Activated naive CD4-positive, alpha-beta T cell treated with anti-CD3 and anti-CD28 coated beads, Interleukin-2, amount 10 ng/mL, durations not matched to agents 7 days and 5 days (primary cell): ENCODE results near the gene LAMA5.
"Not testable (repeated sequence)": the region's sequence is repeated elsewhere in the genome, so short reads cannot be mapped to it uniquely, and the experiment has no call there.

ENCODE experiments used
- CTCF ChIA-PET: fragments of 350-600 bp; sonication (Branson Sonifier 250); formaldehyde crosslinking; loops from one replicate; lab custom pipeline; 2021; ENCODE audit warnings: antibody characterized with exemption; lab: Charles Lee
- DNase-seq: peaks from one replicate; pipeline ENCODE4 v3.0.0-alpha.2; 2020
- H3K27ac Mint-ChIP-seq: one replicate; pipeline ENCODE4 v1.8.0; 2021; ENCODE audit warnings: mild to moderate bottlenecking, moderate library complexity, mixed read lengths
- H3K27me3 Mint-ChIP-seq: one replicate; pipeline ENCODE4 v1.8.0; 2021; ENCODE audit warnings: mild to moderate bottlenecking, mixed read lengths
- H3K36me3 Mint-ChIP-seq: one replicate; pipeline ENCODE4 v1.8.0; 2021; ENCODE audit warnings: mixed read lengths
- H3K4me1 Mint-ChIP-seq: one replicate; pipeline ENCODE4 v1.8.0; 2021; ENCODE audit warnings: mixed read lengths
- H3K4me3 Mint-ChIP-seq: one replicate; pipeline ENCODE4 v1.8.0; 2021; ENCODE audit warnings: mild to moderate bottlenecking, moderate library complexity, mixed read lengths
- H3K9me3 Mint-ChIP-seq: one replicate; pipeline ENCODE4 v1.8.0; 2021; ENCODE audit warnings: mixed read lengths

The LAMA5 gene

GRCh38 chr20:62374331-62375152, 7.4 kb upstream of the LAMA5 start:
- no peak for DNase-seq
- CTCF ChIA-PET, result no interaction called here
- Mint-ChIP-seq H3K27ac (no peak overlapping the region), H3K4me3 (no peak overlapping the region), H3K9me3 (no peaks in the 10 kb centered on the region), H3K36me3 (no peaks in the 10 kb centered on the region), H3K27me3 (peaks cover 33% of the 10 kb centered on the region), H3K4me1 (no peaks in the 10 kb centered on the region)

DNA sequence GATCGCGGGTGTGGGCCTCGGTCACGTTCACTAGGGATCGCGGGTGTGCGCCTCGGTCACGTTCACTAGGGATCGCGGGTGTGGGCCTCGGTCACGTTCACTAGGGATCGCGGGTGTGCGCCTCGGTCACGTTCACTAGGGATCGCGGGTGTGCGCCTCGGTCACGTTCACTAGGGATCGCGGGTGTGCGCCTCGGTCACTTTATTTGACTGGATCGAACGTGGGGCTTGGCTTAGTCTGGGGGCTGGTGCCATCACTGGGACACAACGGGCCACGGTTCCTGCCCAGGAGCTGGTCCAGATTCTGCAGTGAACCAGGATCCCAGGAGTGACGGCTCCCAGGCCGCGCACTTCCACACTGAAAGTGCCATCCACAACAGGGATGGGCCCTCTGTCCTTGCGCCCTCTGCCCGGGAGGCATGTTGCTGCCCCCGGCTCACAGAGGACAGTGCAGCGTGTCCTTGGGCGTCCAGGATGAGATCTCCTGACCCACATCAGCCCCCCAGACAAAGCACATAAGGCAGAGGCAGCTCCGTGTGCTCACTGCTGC, 6.6 kb upstream of the LAMA5 start:
- H3K36me3 Mint-ChIP-seq, H3K4me3 Mint-ChIP-seq, DNase-seq, H3K4me1 Mint-ChIP-seq, H3K9me3 Mint-ChIP-seq, H3K27ac Mint-ChIP-seq, CTCF ChIA-PET: not testable (repeated sequence)
- H3K27me3 Mint-ChIP-seq, result peaks cover 41% of the 10 kb centered on the region

DNA sequence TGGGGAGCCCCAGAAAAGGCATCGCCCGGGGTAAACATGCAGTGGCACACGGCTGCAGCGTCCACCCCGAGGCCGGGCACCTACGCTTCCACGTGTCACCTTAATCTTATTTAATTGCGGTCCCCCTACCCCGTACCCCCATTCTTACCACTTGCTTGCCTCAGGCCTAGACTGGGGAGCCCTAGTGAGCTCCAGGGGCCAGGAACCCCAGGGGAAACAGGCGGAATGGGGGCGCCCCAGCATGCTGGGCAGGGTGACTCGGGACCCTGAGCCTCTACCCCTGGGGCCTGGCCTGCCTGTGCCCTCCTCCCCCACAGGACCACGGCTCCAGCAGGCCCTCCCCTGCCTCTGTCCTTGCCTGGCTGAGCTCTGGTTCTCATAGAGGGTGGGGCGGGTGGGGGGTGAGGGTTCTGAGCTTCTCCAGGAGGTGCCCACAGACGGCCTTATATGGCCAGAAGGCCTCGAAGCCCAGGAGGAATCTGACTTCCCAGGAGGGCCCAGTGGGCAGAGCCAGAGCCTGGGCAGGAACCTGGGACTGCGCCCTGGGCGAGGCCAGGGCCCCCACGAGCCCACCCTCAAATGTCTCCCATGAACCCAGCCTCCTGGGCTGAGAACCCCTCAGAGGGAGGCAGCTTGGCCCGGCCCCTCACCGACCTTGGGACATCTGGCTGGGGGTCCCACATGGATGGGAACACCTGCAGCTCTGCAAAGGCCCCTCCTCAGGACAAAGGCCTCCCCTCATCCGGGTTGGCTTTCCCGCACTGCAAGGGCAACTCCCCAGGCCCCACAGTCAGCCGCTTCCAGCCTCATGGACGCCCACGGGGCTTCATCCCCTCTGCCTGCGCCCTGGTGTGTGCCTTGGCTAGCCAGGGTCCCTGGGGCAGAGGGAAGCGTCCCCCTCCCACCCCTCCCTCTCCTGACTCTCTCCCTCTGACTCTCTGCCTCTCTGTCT, 5.2 kb upstream of the LAMA5 start:
- Mint-ChIP-seq H3K4me3 (no peak overlapping the region), H3K27me3 (peaks cover 55% of the 10 kb centered on the region), H3K36me3 (no peaks in the 10 kb centered on the region), H3K27ac (no peak overlapping the region), H3K4me1 (no peaks in the 10 kb centered on the region), H3K9me3 (no peaks in the 10 kb centered on the region)
- no peak for DNase-seq
- CTCF ChIA-PET, result no interaction called here

GRCh38 chr20:62371588-62372041, 4.5 kb upstream of the LAMA5 start:
- Mint-ChIP-seq H3K4me3 (no peak overlapping the region), H3K9me3 (no peaks in the 10 kb centered on the region), H3K36me3 (no peaks in the 10 kb centered on the region), H3K27me3 (peaks cover 59% of the 10 kb centered on the region), H3K27ac (no peak overlapping the region), H3K4me1 (no peaks in the 10 kb centered on the region)
- DNase-seq, result no peak
- CTCF ChIA-PET, result no interaction called here

GRCh38 chr20:62370807-62371587, 3.9 kb upstream of the LAMA5 start:
- Mint-ChIP-seq H3K4me1 (no peaks in the 10 kb centered on the region), H3K9me3 (no peaks in the 10 kb centered on the region), H3K27me3 (peaks cover 65% of the 10 kb centered on the region), H3K36me3 (no peaks in the 10 kb centered on the region), H3K4me3 (no peak overlapping the region), H3K27ac (no peak overlapping the region)
- no peak for DNase-seq
- CTCF ChIA-PET, result interaction anchor here (1.4 kb wide), 1 partner anchor 12 kb away, joined by 4 read pairs; no protein-coding TSS in a partner anchor

GRCh38 chr20:62370115-62370806, 3.1 kb upstream of the LAMA5 start:
- no peak overlapping the region for H3K4me3 Mint-ChIP-seq
- no peaks in the 10 kb centered on the region for H3K4me1 Mint-ChIP-seq
- no peak overlapping the region for H3K27ac Mint-ChIP-seq

GRCh38 chr20:62369815-62370114, 2.7 kb upstream of the LAMA5 start:
- no peak for DNase-seq
- CTCF ChIA-PET, result interaction anchor here (1.0 to 1.4 kb wide), 2 partner anchors 13 to 129 kb away, joined by 3 to 4 read pairs; no protein-coding TSS in a partner anchor
- Mint-ChIP-seq H3K9me3 (no peaks in the 10 kb centered on the region), H3K27ac (no peak overlapping the region), H3K4me1 (no peaks in the 10 kb centered on the region), H3K36me3 (no peaks in the 10 kb centered on the region), H3K27me3 (peaks cover 77% of the 10 kb centered on the region), H3K4me3 (no peak overlapping the region)

More at GRCh38 chr20:62370115-62370806, 3.1 kb upstream of the LAMA5 start:
- no peaks in the 10 kb centered on the region for H3K9me3 Mint-ChIP-seq
- CTCF ChIA-PET, result interaction anchor here (1.0 to 1.4 kb wide), 2 partner anchors 13 to 128 kb away, joined by 3 to 4 read pairs; no protein-coding TSS in a partner anchor
- peaks cover 72% of the 10 kb centered on the region for H3K27me3 Mint-ChIP-seq
- no peaks in the 10 kb centered on the region for H3K36me3 Mint-ChIP-seq
- DNase-seq, result no peak

DNA sequence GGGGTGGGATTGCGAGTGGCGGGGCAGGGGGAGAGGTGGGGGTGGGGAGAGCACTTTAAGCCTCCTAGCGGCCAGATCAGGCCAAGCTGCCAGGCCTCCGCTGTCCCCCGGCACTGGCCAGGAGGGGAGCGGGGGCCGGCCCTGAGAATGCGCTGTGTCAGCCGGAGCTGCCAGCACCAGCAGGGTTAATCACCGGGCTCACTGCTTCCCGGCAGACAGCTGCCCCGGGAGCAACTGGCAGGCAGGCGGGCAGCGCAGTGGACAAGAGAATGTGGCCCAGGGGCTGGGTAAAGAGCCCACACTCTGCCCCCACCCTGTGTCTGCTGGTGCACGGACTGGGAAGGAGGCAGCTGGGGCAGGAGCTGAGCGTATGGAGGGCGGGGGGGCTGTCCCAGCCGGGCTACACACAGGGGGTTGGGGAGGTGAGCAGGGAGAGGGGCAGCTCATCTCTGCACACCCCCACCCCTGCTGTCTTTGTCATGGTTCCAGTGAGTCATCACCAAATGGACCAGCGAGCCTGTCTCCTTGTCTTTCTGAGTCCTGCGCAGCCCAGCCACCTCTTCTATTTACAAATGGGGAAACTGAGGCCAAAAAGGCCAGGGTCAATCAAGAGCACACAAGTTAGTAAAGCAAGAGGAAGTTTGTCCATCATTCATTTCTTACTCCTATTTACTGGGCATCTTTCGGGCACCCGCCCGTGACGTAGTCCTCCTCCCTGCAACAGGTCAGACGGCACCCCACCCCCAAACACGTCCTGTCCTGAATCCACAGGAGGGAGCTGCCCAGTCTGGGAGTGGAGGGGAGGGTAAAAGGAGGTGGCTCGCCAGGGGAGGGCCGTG, 2.1 kb upstream of the LAMA5 start:
- H3K27me3 Mint-ChIP-seq, result peaks cover 78% of the 10 kb centered on the region
- CTCF ChIA-PET, result interaction anchor here (1.0 to 1.9 kb wide), 3 partner anchors 13 to 130 kb away, joined by 3 to 8 read pairs (median 4); no protein-coding TSS in a partner anchor
- no peak overlapping the region for H3K27ac Mint-ChIP-seq
- H3K4me3 Mint-ChIP-seq, result no peak overlapping the region
- no peak for DNase-seq
- no peaks in the 10 kb centered on the region for H3K36me3 Mint-ChIP-seq
- no peaks in the 10 kb centered on the region for H3K9me3 Mint-ChIP-seq
- H3K4me1 Mint-ChIP-seq, result no peaks in the 10 kb centered on the region

DNA sequence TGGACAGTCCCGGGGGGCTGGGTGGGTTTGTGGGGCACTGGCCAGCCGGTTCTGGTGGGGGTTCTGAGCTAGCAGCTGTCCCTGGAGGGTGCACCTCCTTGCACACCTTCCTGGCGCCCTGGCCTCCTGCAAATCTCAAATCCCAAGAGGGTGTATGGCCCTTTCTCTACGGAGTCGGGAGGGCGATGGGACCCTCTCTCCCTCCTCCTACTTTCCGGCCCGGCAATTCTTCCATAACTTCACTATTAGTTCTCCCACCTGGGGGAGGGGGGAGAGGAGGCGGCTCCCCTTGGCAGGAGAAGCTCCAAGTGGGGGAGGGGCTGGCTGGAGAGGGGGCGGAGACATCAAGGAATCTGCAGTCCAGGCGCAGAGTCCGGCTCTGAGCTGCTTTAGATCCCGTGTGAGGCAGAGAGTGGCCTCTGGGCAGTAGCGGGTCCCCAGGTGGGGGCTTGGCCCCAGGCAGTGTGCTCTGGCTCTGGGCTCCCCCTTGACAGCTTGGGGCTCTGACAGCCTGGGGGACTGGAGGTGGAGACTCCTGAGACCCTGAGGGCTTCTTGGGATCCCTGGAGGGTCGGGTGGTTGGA, 1.4 kb upstream of the LAMA5 start:
- no peak for DNase-seq

GRCh38 chr20:62367633-62368391, 700 bp upstream of the LAMA5 start:
- Mint-ChIP-seq H3K27me3 (peaks cover 77% of the 10 kb centered on the region), H3K9me3 (no peaks in the 10 kb centered on the region), H3K4me1 (no peaks in the 10 kb centered on the region), H3K27ac (no peak overlapping the region), H3K36me3 (no peaks in the 10 kb centered on the region), H3K4me3 (peak overlapping the region; percentile 44)
- no peak for DNase-seq
- CTCF ChIA-PET, result interaction anchor here (0.7 to 1.9 kb wide), 2 partner anchors 15 to 249 kb away, joined by 3 to 8 read pairs; no protein-coding TSS in a partner anchor

More for the DNA sequence above, 1.4 kb upstream of the LAMA5 start:
- no peaks in the 10 kb centered on the region for H3K9me3 Mint-ChIP-seq
- no peaks in the 10 kb centered on the region for H3K4me1 Mint-ChIP-seq
- H3K27ac Mint-ChIP-seq, result no peak overlapping the region
- H3K4me3 Mint-ChIP-seq, result no peak overlapping the region
- H3K27me3 Mint-ChIP-seq, result peaks cover 81% of the 10 kb centered on the region
- no peaks in the 10 kb centered on the region for H3K36me3 Mint-ChIP-seq
- CTCF ChIA-PET, result interaction anchor here (0.7 to 1.9 kb wide), 2 partner anchors 14 to 248 kb away, joined by 3 to 8 read pairs; no protein-coding TSS in a partner anchor

DNA sequence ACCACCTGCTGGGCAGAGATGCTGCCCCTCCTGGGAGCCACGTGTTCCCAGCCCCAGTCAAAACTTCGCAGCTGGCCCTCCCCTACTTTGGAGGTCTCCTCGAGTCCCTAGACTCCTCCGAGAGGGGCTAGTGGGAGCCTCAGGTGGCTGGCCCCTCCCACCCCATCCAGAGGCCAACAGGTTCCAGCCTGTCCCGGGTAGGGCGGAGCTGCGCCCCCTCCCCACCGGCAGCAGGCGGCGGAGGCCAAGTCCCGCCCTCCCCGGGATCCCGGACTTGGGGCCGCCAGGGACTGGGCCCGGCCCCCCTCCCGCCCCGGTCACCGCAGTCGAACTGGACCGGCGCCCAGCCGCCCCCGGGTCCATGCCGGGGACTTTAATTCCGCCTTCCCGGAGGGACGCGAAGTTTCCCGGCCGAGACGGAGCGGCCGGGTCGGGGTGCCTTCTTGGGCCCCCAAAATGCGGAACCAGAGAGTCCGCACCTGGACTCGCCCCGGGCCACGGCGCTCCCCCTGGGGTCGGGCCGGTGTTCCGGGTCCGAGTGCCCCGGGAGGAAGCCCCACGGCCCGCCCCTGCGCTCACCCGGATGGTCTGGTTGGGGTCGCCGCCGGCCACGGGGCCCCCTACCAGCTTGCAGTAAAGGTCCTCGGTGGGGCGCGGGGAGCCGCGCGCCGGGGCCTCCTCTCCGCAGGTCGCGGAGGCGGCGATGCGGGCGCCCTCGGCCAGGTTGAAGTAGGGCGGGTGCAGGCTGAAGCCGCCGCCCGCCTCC, 559 bp downstream of the LAMA5 start:
- H3K4me3 Mint-ChIP-seq, result no peak overlapping the region
- CTCF ChIA-PET, result no interaction called here

More for the DNA sequence above, 559 bp downstream of the LAMA5 start:
- Mint-ChIP-seq H3K36me3 (no peaks in the 10 kb centered on the region), H3K27ac (no peak overlapping the region), H3K27me3 (peaks cover 77% of the 10 kb centered on the region), H3K4me1 (no peaks in the 10 kb centered on the region), H3K9me3 (no peaks in the 10 kb centered on the region)
- DNase-seq, result no peak
